Stimulated activated CD4-positive, alpha-beta T cell treated with anti-CD3 and anti-CD28 coated beads, Interleukin-1b, Interleukin-23, amount 100 ng/mL, for 24 hours (primary cell): ENCODE data around the gene ATF4.
"Not testable (repeated sequence)": the region's sequence is repeated elsewhere in the genome, so short reads cannot be mapped to it uniquely, and the experiment has no call there.

Source experiments
- DNase-seq, 4 experiments: peaks; one replicate each; pipeline ENCODE4 v3.0.0-alpha.2; 2020; ENCODE audit warnings: low read depth in 4 of 4, low spot score in 1 of 4

Gene ATF4

GRCh38 chr22:39489094-39490068 is 31.0 kb upstream of the ATF4 start:
- DNase-seq, result no peak

DNA sequence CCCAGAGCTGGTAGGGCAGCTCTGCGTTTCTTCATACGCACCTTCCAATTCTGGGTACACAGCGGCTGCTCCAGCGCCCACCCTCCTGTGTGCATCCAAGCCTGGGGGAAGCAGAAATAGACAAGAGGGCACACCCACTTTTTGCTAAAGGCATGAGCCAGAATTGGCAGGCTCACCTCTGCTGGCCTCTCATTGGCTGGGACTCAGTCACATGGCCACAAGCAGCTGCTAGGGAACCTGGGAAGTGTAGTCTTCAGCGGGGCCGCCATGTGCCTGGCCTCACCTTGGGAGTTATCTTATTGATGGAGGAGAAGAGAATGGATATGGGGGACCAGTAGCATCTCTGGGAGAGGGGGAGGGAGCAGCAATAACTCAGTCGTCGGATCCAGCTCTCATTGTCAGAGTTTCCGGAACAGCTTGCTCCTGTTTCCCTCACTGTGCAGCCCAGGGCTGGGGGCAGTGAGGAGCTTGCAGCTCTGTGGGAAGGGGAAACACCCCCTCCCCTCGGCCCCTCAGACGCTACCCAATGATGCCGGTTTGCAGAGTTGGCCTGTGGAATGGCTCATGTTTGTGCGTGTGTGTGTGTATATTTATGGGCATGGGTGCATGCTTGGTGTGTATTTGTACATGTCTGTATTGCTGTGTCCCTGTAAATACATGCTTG is 30.1 kb upstream of the ATF4 start:
- DNase-seq, result peak; percentile 35 to 73 (median 60)

DNA sequence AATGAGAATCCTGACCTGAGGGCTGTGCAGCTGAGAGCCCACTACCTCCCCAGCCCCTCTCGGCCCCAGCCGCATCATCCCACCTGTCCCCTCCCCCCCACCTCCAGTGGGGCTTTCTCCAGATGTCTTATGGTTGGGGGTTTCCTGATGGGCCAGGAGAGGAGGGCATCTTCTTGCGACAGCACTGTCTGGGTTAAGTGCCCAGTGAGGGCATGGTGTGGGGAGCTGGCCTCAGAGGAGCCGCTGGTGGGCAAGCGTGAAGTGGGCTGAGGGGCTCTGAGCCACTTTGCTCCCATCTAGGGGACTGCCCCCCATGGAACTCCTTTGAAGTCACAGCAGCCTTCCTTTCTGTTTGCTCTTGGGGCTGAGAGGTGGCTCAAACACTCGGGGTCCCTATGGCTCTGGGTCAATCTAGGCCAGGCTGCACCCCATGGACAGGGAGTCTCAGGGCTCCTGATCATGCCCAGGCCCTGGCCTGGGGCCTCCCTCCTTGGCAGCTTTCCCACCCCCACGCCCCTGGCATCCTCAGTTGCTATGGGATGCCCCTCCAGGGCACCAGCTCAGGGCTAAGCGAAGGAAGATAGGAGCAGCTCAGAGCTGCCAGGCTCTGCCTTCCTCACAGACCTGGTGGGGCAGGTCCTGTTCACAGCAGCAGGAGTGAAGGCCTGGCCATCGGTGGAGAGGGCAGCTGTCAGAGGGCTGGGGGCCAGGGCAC is 29.2 kb upstream of the ATF4 start:
- DNase-seq, result no peak

DNA sequence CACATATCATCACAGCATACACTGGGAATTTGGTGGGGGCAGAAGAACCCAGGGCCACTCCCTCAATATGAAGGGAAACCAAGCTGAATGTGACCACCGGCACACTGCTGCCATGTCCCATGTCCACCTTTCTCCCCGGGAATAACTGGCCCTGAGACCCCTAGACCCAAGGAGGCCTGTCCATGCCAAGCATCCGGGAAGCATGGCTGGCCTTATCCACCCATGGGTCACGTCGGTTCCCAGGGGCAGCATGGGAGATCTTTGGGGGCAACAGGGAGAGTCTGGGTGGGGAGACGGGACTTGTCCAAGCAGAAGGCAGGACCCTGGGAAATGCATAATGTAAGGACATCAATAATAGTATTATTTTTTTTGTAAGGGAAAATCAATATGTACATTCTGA is 28.7 kb upstream of the ATF4 start:
- no peak for DNase-seq

- DNase-seq, result no peak
Observed at GRCh38 chr22:39492186-39492585, 28.2 kb upstream of the ATF4 start.

- DNase-seq, result no peak
Observed at GRCh38 chr22:39493759-39494158, 26.6 kb upstream of the ATF4 start.

DNA sequence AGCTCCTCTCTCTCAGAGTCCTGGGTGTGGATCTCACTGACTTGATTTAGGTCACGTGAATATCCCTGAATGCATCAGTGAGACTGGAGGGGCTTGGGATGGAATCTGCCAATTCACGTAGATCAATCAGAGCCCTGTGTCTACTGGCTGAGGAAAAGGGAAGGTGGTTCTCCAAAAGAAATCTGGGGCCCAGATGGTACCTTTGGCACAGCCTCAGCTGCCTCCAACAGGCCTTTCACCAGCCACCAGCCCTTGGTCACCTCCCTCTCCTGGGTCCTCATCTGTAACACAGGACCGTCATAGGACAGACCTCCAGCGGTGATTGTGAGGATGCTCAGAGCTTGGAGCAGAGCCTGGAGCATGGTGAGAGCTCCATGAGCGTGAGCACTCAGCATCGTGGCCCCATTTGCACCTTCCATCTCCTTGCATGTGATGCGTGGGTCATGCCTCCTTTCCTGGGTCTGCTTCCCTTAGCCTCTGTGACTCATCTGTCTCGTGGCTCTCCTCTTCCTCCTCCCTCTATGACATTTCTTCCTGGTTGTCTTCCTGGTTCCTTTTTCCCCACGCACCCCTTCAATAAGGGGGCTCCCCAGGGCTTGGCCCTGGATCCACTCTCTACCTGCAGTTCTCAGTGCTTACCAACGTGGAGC is 25.8 kb upstream of the ATF4 start:
- DNase-seq, result no peak

- DNase-seq, result peak in 2 of 4 experiments; percentile 43 to 48
Observed at GRCh38 chr22:39496131-39496838, 24.1 kb upstream of the ATF4 start.

GRCh38 chr22:39497429-39497828 is 22.9 kb upstream of the ATF4 start:
- DNase-seq, result no peak

DNA sequence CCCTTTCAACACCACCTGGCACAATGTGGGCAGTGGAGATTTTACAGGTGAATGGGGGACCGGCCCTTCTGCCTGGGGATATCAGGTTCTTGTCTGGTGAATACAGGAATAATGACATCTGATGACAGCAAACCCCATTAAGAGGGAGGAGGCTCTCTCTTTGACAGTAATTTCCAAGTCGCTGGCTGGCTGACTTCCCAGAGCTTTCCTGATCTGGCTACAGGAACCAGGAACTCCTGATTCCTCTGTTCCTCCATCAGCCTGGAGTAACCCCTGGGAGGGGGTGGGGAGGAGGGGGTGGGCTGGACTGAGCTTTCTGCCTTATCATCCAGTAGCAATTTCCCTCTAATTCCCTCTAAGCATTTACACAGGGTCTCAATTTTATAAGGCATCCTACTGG is 22.0 kb upstream of the ATF4 start:
- no peak for DNase-seq

DNA sequence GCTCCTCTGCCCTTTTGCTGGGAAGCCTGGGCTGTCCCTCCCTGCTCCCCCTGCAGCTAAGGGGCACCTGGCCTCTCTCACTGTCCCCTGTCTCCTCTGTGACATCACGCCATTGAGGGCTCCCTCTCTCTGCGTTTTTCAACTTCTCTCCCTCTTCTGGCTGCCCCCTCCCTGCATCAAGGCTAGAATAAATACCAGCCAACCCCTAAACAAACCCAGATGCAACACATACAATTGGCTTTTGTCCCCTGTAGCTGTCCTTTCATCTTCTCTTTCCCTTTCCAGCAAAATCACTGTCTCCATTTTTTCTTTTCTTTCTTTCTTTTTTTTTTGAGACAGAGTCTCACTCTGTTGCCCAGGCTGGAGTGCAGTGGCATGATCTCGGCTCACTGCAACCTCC is 21.6 kb upstream of the ATF4 start:
- DNase-seq, result no peak

- no peak for DNase-seq
Observed at GRCh38 chr22:39500101-39500500, 20.3 kb upstream of the ATF4 start.

DNA sequence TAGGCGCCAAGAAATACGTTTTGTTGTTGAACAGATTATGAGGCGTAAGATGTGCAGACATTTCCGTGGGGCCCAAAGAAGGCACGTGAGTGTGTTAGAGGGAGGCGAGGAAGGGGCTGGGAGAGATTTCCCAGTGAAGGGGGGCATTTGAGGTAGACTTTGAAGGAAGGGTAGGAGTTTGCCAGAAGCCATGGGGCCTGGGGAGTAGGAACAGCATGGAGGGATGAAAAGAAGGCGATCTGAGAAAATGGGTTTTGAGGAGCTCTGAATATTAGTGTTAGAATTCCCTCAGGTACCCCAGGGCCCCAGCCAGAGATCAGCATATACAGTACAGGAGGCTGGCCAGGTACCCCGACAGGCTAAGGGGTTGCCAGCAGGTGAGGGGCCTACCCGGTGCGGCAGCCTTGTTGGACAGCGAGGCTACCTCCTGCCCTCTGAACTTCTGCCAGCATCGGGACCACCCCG is 18.7 kb upstream of the ATF4 start:
- DNase-seq, result no peak

DNA sequence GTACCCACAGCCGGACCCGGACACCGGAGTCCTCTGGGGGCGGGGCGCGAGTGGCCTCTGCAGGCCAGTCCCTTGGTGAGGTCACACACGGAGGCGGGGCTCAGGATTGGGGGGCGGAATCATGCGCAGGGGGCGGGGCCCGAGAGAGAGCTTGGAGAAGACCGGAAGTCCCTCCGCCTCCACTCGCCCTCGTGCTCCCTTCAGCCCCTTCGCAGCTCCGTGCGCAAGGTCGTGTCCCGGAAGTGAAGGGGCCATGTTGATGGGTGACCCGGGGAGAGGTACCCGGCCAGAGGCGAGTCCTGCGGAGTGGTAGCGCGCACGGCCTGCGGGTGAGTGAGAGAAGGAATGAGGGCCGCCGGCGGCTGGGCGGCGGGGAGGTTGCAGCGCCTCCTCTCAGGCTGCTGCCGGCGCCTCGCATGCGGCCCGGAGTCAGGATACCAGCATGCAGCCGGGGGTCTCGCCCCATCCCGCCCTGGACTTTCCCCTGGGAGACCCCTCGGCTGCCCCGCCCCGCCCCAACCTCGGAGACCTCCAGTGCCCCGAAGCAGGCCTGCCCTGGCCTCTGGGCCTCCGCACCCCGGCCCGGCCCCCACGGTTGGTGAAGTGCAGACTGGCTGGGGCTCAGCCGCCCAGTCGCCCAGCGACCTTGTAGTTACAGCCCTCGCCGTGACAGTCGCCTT is 18.1 kb upstream of the ATF4 start, which contains the start of gene MIEF1:
MIEF1 (plus strand) TSS at position 182 of the 680 bp plus-strand sequence. CDS start 9,005 bp downstream, outside the sequence.
- DNase-seq, result peak; percentile 79 to 94 (median 90)

DNA sequence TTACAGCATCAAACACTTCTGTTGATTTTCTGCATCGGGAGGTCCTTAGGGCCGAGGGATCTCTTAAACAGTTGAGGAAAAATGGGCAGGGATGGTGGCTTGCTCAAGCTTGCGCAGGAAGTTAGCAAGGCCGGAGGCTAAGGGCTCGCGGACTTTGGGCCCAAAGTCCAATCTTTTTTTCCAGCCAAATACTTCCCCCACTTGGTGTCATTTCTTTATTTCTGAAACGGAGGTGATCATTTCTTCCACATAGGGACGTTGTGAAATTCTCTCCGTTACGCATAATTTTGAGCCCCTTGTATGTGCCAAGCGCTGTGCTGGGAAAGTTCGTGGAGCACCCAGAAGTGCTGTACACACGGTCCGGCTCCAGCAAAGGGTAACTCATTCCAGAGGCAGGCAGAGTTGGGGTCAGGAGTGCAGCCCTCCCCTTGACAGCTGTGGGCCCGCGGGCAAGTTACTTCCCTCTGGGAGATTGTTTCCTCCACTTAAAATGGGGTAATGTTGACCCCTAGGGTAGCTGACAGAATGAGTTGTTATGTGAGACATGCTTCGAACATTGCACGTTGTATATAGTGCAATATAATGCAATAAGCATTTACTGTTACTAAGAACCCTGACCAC is 17.5 kb upstream of the ATF4 start:
- no peak for DNase-seq

- DNase-seq, result no peak
Observed at GRCh38 chr22:39503630-39504029, 16.7 kb upstream of the ATF4 start.

- no peak for DNase-seq
Observed at GRCh38 chr22:39504071-39504470, 16.3 kb upstream of the ATF4 start.

DNA sequence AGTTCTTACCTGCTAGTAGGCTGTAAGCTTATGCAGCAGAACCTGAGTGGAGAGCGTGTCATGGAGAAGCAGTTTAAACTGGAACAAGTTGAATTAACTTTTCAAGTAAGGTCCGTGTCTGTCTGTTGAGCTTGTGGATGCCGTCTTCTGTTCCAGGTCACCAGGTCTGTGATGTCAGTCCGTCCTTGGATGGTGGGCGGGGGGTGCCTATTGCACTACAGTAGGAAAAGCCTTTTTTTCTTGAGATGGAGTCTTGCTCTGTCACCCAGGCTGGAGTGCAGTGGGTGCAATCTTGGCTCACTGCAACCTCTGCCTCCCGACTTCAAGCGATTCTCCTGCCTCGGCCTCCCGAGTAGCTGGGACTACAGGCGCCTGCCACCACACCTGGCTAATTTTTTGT is 13.3 kb upstream of the ATF4 start:
- DNase-seq, result not testable (repeated sequence)

- DNase-seq, result no peak
Observed at GRCh38 chr22:39508393-39508792, 12.0 kb upstream of the ATF4 start.
